GM18907 (cell line): ENCODE results near the gene TBC1D24.
"Not testable (repeated sequence)": the region's sequence is repeated elsewhere in the genome, so short reads cannot be mapped to it uniquely, and the experiment has no call there.

Experiments
- ATAC-seq: cut with Tn5 transposase; IDR thresholded peaks from one replicate; pipeline ENCODE4 v1.9.1; 2021; ENCODE audit warnings: mild to moderate bottlenecking, moderate library complexity; ENCODE audit not compliant: unreplicated experiment

The TBC1D24 gene

GRCh38 chr16:2529961-2530628 lies 55.2 kb downstream of the TBC1D24 start:
- no peak for ATAC-seq

GRCh38 chr16:2530629-2531318 lies 55.8 kb downstream of the TBC1D24 start:
- no peak for ATAC-seq

- ATAC-seq = no peak
These were observed 56.4 kb downstream of the TBC1D24 start, which contains the start of gene CEMP1 for GRCh38 chr16:2531371-2531695. CEMP1 (minus strand) TSS chr16:2531408; CDS start chr16:2531073, 335 bp downstream.

- ATAC-seq = peak; percentile 71
These were observed 57.0 kb downstream of the TBC1D24 start for GRCh38 chr16:2531696-2532493.

- no peak for ATAC-seq
These were observed 57.7 kb downstream of the TBC1D24 start for GRCh38 chr16:2532494-2533141.

GRCh38 chr16:2533142-2533755 lies 58.3 kb downstream of the TBC1D24 start:
- not testable (repeated sequence) for ATAC-seq

GRCh38 chr16:2533912-2534311 lies 59.0 kb downstream of the TBC1D24 start:
- no peak for ATAC-seq

- not testable (repeated sequence) for ATAC-seq
These were observed 59.4 kb downstream of the TBC1D24 start for GRCh38 chr16:2534335-2534734.

GRCh38 chr16:2535625-2536013 lies 60.7 kb downstream of the TBC1D24 start:
- no peak for ATAC-seq

GRCh38 chr16:2537451-2538379 lies 62.8 kb downstream of the TBC1D24 start, which contains the start of gene PDPK1:
PDPK1 (plus strand) TSS chr16:2538021; CDS start chr16:2538113, 92 bp downstream.
- peak; percentile 77 for ATAC-seq

GRCh38 chr16:2539192-2539844 lies 64.4 kb downstream of the TBC1D24 start:
- not testable (repeated sequence) for ATAC-seq

- not testable (repeated sequence) for ATAC-seq
These were observed 65.0 kb downstream of the TBC1D24 start for GRCh38 chr16:2539845-2540458.

- not testable (repeated sequence) for ATAC-seq
These were observed 66.0 kb downstream of the TBC1D24 start for GRCh38 chr16:2540912-2541311.

GRCh38 chr16:2541409-2541808 lies 66.5 kb downstream of the TBC1D24 start:
- ATAC-seq = not testable (repeated sequence)

- not testable (repeated sequence) for ATAC-seq
These were observed 68.8 kb downstream of the TBC1D24 start for GRCh38 chr16:2543771-2544170.

GRCh38 chr16:2550283-2550878 lies 75.5 kb downstream of the TBC1D24 start:
- not testable (repeated sequence) for ATAC-seq

GRCh38 chr16:2551420-2551889 lies 76.5 kb downstream of the TBC1D24 start:
- ATAC-seq = not testable (repeated sequence)
